ENCODE results near the gene PLOD1.

DNA sequence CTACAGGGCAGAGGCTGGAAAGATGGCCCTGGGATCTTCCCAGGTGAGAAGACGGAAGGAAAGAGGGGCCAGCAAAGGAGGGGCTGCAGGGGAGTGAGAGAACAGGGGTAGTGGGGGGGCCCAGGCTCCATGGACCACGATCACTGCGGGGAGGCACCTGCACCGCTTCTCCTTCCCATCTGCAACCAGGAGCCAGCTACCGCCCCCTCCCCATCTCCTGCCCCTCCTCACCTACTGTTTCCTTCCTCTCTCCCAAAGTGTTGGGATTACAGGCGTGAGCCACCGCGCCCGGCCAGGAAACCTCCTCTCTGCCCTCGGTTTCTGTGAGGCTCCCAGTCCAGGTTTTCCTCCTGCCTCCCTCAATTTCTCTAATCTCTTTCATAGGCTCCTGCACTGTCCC is 27.6 kb upstream of the PLOD1 start:
- TF ChIP-seq CTCF (conservative IDR thresholded peaks at IDR 0.05) (no peak), EZH2 (IDR thresholded peaks at IDR 0.05; ENCODE audit: low read depth) (no peak)
